DND-41 (cell line): Measurements from ENCODE around the gene LAMTOR4.

ENCODE experiments used
- ATAC-seq: fragments of 200-7000 bp; cut with Tn5 transposase; 3 replicates; pipeline ENCODE4 v1.9.1; 2021; ENCODE audit warnings: low read depth; ENCODE audit not compliant: insufficient read depth
- DNase-seq: peaks from one replicate; pipeline ENCODE4 v3.0.0-alpha.2; 2020
- H2AFZ ChIP-seq: 2 replicates; pipeline ENCODE4 v1.6.0; 2012; ENCODE audit warnings: low read depth, low read length
- H3K27ac ChIP-seq: 2 replicates; pipeline ENCODE4 v1.5.1; 2012; ENCODE audit warnings: low read length, inconsistent platforms
- H3K27me3 ChIP-seq: fragments of 200-600 bp; sonication (generic); 2 replicates; pipeline ENCODE4 v1.6.0; 2012; ENCODE audit warnings: low read length, mild to moderate bottlenecking, inconsistent platforms; ENCODE audit not compliant: insufficient read depth, poor library complexity
- H3K36me3 ChIP-seq: 2 replicates; pipeline ENCODE4 v1.5.1; 2012; ENCODE audit warnings: low read length, inconsistent platforms; ENCODE audit not compliant: insufficient read depth
- H3K4me1 ChIP-seq: 2 replicates; pipeline ENCODE4 v1.5.1; 2012; ENCODE audit warnings: mild to moderate bottlenecking, low read length; ENCODE audit not compliant: insufficient read depth
- H3K4me2 ChIP-seq: 2 replicates; pipeline ENCODE4 v1.6.0; 2012; ENCODE audit warnings: mild to moderate bottlenecking, moderate library complexity, low read length, inconsistent platforms; ENCODE audit not compliant: insufficient read depth
- H3K4me3 ChIP-seq, 2 experiments: fragments of 200-600 bp in 1 of 2; shearing (Covaris generic) in 1 of 2; 2 replicates each; pipeline ENCODE4 v1.5.1; 2012 to 2016; ENCODE audit warnings: inconsistent platforms in 2 of 2, low read length in 2 of 2, mild to moderate bottlenecking in 2 of 2, low read depth in 1 of 2, moderate library complexity in 1 of 2
- H3K79me2 ChIP-seq: 2 replicates; pipeline ENCODE4 v1.6.0; 2012; ENCODE audit warnings: low read length, inconsistent platforms; ENCODE audit not compliant: insufficient read depth
- H3K9ac ChIP-seq: 2 replicates; pipeline ENCODE4 v1.6.0; 2012; ENCODE audit warnings: low read depth, mild to moderate bottlenecking, inconsistent platforms, low read length, moderate library complexity
- H3K9me3 ChIP-seq: 2 replicates; pipeline ENCODE4 v1.5.1; 2012; ENCODE audit warnings: low read length, moderate library complexity, mild to moderate bottlenecking, inconsistent platforms; ENCODE audit not compliant: insufficient read depth, severe bottlenecking
- H4K20me1 ChIP-seq: 2 replicates; pipeline ENCODE4 v1.6.0; 2012; ENCODE audit warnings: low read length; ENCODE audit not compliant: insufficient read depth
- EZH2 ChIP-seq: IDR thresholded peaks from 3 replicates; pipeline ENCODE4 v1.6.1; 2012; ENCODE audit warnings: borderline replicate concordance, low read depth, mild to moderate bottlenecking, moderate library complexity, low read length, inconsistent platforms; ENCODE audit not compliant: severe bottlenecking
- TF ChIP-seq, protein P1 (sequence below): IDR thresholded peaks from 2 replicates; pipeline ENCODE4 v1.5.1; 2012; ENCODE audit warnings: borderline replicate concordance, low read length, moderate library complexity, mild to moderate bottlenecking; ENCODE audit not compliant: poor library complexity, severe bottlenecking; ENCODE audit errors: extremely low read depth

LAMTOR4 gene

DNA sequence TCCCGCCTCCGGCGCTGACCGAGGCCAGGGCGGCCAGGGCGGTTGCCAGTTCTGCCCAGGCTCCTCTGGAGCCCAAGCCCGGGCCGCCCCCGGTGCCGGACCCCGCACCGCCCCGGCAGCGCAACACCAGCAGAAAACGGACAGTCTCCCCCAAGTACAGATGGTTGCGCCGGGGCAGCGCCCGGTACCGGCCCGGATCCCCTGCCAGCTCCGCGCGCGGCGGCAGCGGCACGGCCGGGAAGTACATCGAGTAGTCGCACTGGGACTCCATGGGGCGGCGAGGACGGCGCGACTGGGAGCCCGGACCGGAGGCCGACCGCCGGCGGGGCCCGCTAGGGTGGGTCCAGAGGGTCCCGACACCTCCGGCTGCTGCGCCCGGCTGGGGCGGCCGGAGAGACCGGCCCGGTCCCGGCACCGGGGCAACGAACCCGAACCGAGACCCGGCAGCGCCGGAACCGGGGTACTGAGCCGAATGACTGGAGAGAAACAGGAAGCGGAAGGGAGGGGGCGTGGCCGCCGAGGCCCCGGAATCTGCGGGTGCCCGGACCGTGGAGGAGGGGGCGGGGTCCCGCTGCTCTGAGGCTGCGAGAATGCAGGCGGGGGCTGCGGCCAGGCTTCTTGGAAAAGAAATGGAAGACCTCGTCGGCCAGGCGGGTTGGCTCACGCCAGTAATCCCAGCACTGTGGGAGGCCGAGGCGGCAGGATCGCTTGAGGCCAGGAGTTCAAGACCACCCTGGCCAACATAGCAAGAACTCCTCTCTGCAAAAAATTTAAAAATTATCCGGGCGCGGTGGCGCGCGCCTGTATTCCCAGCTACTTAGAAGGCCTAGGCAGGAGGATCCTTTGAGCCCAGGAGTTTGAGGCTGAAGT is 9.7 kb downstream of the LAMTOR4 start, which contains the start of gene TRAPPC14:
TRAPPC14 (minus strand) TSS at position 495 of the 870 bp plus-strand sequence; CDS start at position 271, 224 bp downstream.
- Histone ChIP-seq H3K4me2 (peak within 1 kb of the TSS; percentile 68), H3K4me1 (peaks cover 36% of the 10 kb centered on the region), H3K4me3 (peak within 1 kb of the TSS; percentile 87 to 99), H3K79me2 (peaks cover 42% of the 10 kb centered on the region), H3K27me3 (no peaks in the 10 kb centered on the region), H3K27ac (peak within 1 kb of the TSS; percentile 69), H3K36me3 (peaks cover 41% of the 10 kb centered on the region), H2AFZ (peak within 1 kb of the TSS; percentile 73), H4K20me1 (peaks cover 27% of the 10 kb centered on the region), H3K9ac (peak within 1 kb of the TSS; percentile 96), H3K9me3 (no peaks in the 10 kb centered on the region)
- DNase-seq (peak; percentile 96), ATAC-seq (peak; percentile 92)
- no peak for TF ChIP-seq EZH2
- TF ChIP-seq, protein P1, sequence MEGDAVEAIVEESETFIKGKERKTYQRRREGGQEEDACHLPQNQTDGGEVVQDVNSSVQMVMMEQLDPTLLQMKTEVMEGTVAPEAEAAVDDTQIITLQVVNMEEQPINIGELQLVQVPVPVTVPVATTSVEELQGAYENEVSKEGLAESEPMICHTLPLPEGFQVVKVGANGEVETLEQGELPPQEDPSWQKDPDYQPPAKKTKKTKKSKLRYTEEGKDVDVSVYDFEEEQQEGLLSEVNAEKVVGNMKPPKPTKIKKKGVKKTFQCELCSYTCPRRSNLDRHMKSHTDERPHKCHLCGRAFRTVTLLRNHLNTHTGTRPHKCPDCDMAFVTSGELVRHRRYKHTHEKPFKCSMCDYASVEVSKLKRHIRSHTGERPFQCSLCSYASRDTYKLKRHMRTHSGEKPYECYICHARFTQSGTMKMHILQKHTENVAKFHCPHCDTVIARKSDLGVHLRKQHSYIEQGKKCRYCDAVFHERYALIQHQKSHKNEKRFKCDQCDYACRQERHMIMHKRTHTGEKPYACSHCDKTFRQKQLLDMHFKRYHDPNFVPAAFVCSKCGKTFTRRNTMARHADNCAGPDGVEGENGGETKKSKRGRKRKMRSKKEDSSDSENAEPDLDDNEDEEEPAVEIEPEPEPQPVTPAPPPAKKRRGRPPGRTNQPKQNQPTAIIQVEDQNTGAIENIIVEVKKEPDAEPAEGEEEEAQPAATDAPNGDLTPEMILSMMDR = no peak

DNA sequence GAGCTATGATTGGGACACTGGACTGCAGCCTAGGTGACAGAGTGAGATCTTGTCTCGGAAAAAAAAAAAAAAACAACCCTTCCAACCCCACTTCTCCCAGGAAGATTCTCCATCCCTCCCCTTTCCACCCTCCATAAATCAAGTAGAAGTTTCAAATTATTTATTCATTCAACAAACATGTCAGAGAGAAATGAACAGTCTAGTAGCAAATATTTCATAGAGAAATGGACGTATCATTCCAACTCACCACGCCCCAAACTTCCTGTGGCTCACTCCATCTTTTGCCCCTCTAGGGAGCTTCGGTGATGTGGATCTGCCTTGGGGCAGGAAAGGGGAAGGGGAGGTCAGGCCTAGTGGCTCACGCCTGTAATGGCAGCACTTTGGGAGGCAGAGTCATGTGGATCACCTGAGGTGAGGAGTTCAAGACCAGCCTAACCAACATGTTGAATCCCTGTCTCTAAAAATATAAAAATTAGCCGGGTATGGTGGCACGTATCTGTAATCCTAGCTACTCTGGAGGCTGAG is 10.4 kb downstream of the LAMTOR4 start:
- H4K20me1 ChIP-seq = peaks cover 22% of the 10 kb centered on the region
- peak overlapping the region; percentile 73 for H2AFZ ChIP-seq
- DNase-seq (no peak), ATAC-seq (no peak)
- H3K4me3 ChIP-seq = peak overlapping the region; percentile 87 to 99; a peak in 3 of 4 replicates
- H3K27me3 ChIP-seq = no peaks in the 10 kb centered on the region
- peak overlapping the region; percentile 69 for H3K27ac ChIP-seq
- H3K9ac ChIP-seq = peak overlapping the region; percentile 96
- TF ChIP-seq, protein P1 = no peak
- no peak for TF ChIP-seq EZH2
- H3K79me2 ChIP-seq = peaks cover 42% of the 10 kb centered on the region
- H3K4me1 ChIP-seq = peaks cover 32% of the 10 kb centered on the region
- H3K9me3 ChIP-seq = no peaks in the 10 kb centered on the region
- H3K36me3 ChIP-seq = peaks cover 34% of the 10 kb centered on the region
- H3K4me2 ChIP-seq = peak overlapping the region; percentile 68

DNA sequence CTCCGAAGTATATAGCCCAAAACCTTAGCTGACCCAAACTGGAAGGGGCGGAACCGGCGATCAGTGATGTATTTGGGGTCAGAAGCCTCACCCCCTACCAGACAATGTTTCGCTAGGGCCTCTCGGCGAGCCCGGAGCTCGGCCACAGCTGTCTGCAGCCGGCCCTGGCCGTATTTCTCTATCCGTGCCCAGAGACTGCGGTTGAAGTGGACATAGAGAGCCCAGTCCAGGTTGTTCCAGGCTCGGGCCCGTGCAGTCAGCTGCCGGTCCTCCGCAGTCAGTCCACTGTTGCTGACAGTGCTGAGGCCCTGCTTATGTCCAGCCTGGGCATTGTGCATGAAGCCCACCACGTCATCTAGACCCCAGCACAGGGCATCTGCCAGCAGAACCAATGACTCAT is 11.3 kb downstream of the LAMTOR4 start:
- no peak overlapping the region for H3K9ac ChIP-seq
- H3K36me3 ChIP-seq = peaks cover 25% of the 10 kb centered on the region
- H3K79me2 ChIP-seq = peaks cover 40% of the 10 kb centered on the region
- no peaks in the 10 kb centered on the region for H3K27me3 ChIP-seq
- H2AFZ ChIP-seq = no peak overlapping the region
- no peak overlapping the region for H3K27ac ChIP-seq
- no peak overlapping the region for H3K4me2 ChIP-seq
- peaks cover 19% of the 10 kb centered on the region for H4K20me1 ChIP-seq
- H3K4me1 ChIP-seq = peaks cover 32% of the 10 kb centered on the region
- ATAC-seq (no peak), DNase-seq (no peak)
- H3K9me3 ChIP-seq = no peaks in the 10 kb centered on the region
- H3K4me3 ChIP-seq = no peak overlapping the region
- no peak for TF ChIP-seq EZH2
- TF ChIP-seq, protein P1 = no peak
